Lung microvascular endothelial cell (primary cell): ENCODE data around the gene FOXN3. TPM values are rescaled to one million over a fixed set of nuclear protein-coding genes. Genes with fewer than 3 reads are reported as not detected.
"Not testable (repeated sequence)": the region's sequence is repeated elsewhere in the genome, so short reads cannot be mapped to it uniquely, and the experiment has no call there.

Source experiments
- DNase-seq, 2 donors: peaks; one replicate each; pipeline versions ENCODE4 v3.0.0 to v3.0.0-alpha.2; 2010; ENCODE audit warnings: low read depth in 2 of 2
- total RNA-seq: library from RNA; depleted of rRNA; stranded (reverse); fragments of >200 nt; gene quantifications from 2 replicates; pipeline ENCODE4 v1.2.1, GENCODE V29; 2014

FOXN3 gene
- total RNA-seq, 1 donor from 2014 or later: 37.9 TPM

GRCh38 chr14:89202413-89203190 is 214.4 kb downstream of the FOXN3 start:
- DNase-seq: no peak

GRCh38 chr14:89201645-89202044 is 215.4 kb downstream of the FOXN3 start:
- no peak for DNase-seq

- DNase-seq: not testable (repeated sequence)
Measured at GRCh38 chr14:89199357-89199756, 217.7 kb downstream of the FOXN3 start.

- DNase-seq: peak in 1 of 2 donors; percentile 60
Measured at GRCh38 chr14:89198544-89199329, 218.3 kb downstream of the FOXN3 start.

- DNase-seq: no peak
Measured at GRCh38 chr14:89197623-89198022, 219.4 kb downstream of the FOXN3 start.

- DNase-seq: no peak
Measured at GRCh38 chr14:89196545-89196944, 220.5 kb downstream of the FOXN3 start.

- no peak for DNase-seq
Measured at GRCh38 chr14:89194376-89194775, 222.7 kb downstream of the FOXN3 start.

- DNase-seq: peak in 1 of 2 donors; percentile 40
Measured at GRCh38 chr14:89190765-89191513, 226.1 kb downstream of the FOXN3 start.

- DNase-seq: no peak
Measured at GRCh38 chr14:89188492-89188891, 228.5 kb downstream of the FOXN3 start.

GRCh38 chr14:89187501-89187900 is 229.5 kb downstream of the FOXN3 start:
- DNase-seq: no peak

GRCh38 chr14:89186856-89187376 is 230.1 kb downstream of the FOXN3 start:
- DNase-seq: peak in 1 of 2 donors; percentile 16

- DNase-seq: peak in 1 of 2 donors; percentile 62
Measured at GRCh38 chr14:89185919-89186855, 230.8 kb downstream of the FOXN3 start.

- DNase-seq: peak in 1 of 2 donors; percentile 29
Measured at GRCh38 chr14:89184952-89185351, 232.1 kb downstream of the FOXN3 start.

GRCh38 chr14:89182326-89182725 is 234.7 kb downstream of the FOXN3 start:
- no peak for DNase-seq

- DNase-seq: no peak
Measured at GRCh38 chr14:89180546-89180945, 236.5 kb downstream of the FOXN3 start.

- DNase-seq: no peak
Measured at GRCh38 chr14:89179891-89180404, 237.1 kb downstream of the FOXN3 start.

GRCh38 chr14:89178800-89179535 is 238.1 kb downstream of the FOXN3 start:
- DNase-seq: no peak

- DNase-seq: no peak
Measured at GRCh38 chr14:89178376-89178775, 238.7 kb downstream of the FOXN3 start.
